ENCODE measurements around the gene JADE2.

Gene JADE2

DNA sequence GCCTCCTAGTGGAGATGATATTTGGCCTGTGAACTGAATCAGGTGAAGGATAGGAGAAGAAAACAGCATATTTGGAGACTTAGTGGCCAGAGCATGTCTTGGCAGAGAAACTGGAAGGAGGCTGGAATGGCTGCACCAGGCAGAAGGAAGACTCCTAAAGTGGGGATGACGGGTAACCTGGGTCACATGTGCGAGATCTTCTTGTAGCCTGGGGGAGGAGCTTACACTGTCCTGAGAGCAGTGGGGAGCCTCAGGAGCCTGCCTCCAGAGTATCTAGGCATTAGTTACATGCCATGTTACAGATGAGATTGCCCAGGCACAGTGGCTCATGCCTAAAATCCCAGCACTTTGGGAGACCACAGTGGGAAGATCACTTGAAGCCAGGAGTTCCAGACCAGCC, 49.8 kb downstream of the JADE2 start:
- H3K4me2 ChIP-seq (ENCODE audit: low read length), result no peak overlapping the region
- H3K9me2 ChIP-seq (replicated peaks; ENCODE audit: control insufficient read depth, low read length), result no peaks in the 10 kb centered on the region
- no peaks in the 10 kb centered on the region for H3K4me1 ChIP-seq (ENCODE audit: control insufficient read depth, low read length)
- H3K27me3 ChIP-seq (ENCODE audit: control insufficient read depth, low read length), result no peaks in the 10 kb centered on the region
- H3K27ac ChIP-seq (ENCODE audit: low read depth, low read length), result no peak overlapping the region
- no peaks in the 10 kb centered on the region for H3K9me3 ChIP-seq (ENCODE audit: control insufficient read depth, insufficient read depth, low read length)
- H4K20me1 ChIP-seq (ENCODE audit: control insufficient read depth, insufficient read depth, low read depth, low read length), result no peaks in the 10 kb centered on the region
- no peaks in the 10 kb centered on the region for H3F3A ChIP-seq (ENCODE audit: control insufficient read depth, insufficient read depth)
- no peak for TF ChIP-seq EZH2phosphoT487 (IDR thresholded peaks at IDR 0.05; ENCODE audit: borderline replicate concordance, low read length)
- TF ChIP-seq, protein P1, sequence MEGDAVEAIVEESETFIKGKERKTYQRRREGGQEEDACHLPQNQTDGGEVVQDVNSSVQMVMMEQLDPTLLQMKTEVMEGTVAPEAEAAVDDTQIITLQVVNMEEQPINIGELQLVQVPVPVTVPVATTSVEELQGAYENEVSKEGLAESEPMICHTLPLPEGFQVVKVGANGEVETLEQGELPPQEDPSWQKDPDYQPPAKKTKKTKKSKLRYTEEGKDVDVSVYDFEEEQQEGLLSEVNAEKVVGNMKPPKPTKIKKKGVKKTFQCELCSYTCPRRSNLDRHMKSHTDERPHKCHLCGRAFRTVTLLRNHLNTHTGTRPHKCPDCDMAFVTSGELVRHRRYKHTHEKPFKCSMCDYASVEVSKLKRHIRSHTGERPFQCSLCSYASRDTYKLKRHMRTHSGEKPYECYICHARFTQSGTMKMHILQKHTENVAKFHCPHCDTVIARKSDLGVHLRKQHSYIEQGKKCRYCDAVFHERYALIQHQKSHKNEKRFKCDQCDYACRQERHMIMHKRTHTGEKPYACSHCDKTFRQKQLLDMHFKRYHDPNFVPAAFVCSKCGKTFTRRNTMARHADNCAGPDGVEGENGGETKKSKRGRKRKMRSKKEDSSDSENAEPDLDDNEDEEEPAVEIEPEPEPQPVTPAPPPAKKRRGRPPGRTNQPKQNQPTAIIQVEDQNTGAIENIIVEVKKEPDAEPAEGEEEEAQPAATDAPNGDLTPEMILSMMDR (IDR thresholded peaks at IDR 0.05; ENCODE audit: low read depth, low read length, poor library complexity, severe bottlenecking), result no peak
- no peaks in the 10 kb centered on the region for H3K79me2 ChIP-seq (ENCODE audit: control insufficient read depth, low read length)
- peaks cover 58% of the 10 kb centered on the region for H3K36me3 ChIP-seq (ENCODE audit: control insufficient read depth, low read length)
- H3K4me3 ChIP-seq (ENCODE audit: low read length), result no peak overlapping the region

DNA sequence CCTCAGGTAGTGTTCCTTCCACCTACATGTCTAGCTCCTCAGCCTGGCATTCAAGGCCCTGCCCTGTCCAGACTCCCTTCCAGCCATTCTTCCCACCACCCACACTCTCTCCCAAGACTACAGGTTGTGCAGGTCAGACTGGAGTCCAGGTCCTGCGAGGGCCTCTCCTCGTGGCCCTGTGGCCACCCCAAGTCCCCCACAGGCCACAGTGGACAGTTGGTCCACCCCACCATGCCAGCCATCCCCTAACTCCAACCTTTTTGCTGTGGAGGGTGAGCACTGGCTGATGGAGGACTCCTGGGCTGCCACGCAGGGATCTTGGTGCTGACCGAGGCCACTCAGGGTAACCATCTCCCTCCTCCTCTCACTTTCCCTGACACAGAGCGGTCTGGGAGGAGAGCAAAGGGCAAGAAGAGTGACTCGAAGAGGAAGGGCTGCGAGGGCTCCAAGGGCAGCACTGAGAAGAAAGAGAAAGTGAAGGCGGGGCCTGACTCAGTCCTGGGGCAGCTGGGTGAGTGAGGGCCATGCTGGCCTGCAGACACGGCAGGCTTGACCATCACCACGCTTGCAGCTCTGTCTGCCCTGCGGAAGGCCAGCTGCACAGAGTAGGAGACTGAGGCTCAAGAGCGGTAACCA, 51.0 kb downstream of the JADE2 start:
- Histone ChIP-seq H3K79me2 (ENCODE audit: control insufficient read depth, low read length) (no peaks in the 10 kb centered on the region), H3K9me2 (replicated peaks; ENCODE audit: control insufficient read depth, low read length) (no peaks in the 10 kb centered on the region), H3K4me1 (ENCODE audit: control insufficient read depth, low read length) (no peaks in the 10 kb centered on the region), H3F3A (ENCODE audit: control insufficient read depth, insufficient read depth) (no peaks in the 10 kb centered on the region), H3K27me3 (ENCODE audit: control insufficient read depth, low read length) (no peaks in the 10 kb centered on the region), H3K9me3 (ENCODE audit: control insufficient read depth, insufficient read depth, low read length) (no peaks in the 10 kb centered on the region), H3K4me2 (ENCODE audit: low read length) (no peak overlapping the region), H3K36me3 (ENCODE audit: control insufficient read depth, low read length) (peaks cover 56% of the 10 kb centered on the region), H3K4me3 (ENCODE audit: low read length) (no peak overlapping the region), H4K20me1 (ENCODE audit: control insufficient read depth, insufficient read depth, low read depth, low read length) (no peaks in the 10 kb centered on the region), H3K27ac (ENCODE audit: low read depth, low read length) (no peak overlapping the region)
- TF ChIP-seq EZH2phosphoT487 (IDR thresholded peaks at IDR 0.05; ENCODE audit: borderline replicate concordance, low read length), result no peak
- TF ChIP-seq, protein P1 (IDR thresholded peaks at IDR 0.05; ENCODE audit: low read depth, low read length, poor library complexity, severe bottlenecking), result no peak

DNA sequence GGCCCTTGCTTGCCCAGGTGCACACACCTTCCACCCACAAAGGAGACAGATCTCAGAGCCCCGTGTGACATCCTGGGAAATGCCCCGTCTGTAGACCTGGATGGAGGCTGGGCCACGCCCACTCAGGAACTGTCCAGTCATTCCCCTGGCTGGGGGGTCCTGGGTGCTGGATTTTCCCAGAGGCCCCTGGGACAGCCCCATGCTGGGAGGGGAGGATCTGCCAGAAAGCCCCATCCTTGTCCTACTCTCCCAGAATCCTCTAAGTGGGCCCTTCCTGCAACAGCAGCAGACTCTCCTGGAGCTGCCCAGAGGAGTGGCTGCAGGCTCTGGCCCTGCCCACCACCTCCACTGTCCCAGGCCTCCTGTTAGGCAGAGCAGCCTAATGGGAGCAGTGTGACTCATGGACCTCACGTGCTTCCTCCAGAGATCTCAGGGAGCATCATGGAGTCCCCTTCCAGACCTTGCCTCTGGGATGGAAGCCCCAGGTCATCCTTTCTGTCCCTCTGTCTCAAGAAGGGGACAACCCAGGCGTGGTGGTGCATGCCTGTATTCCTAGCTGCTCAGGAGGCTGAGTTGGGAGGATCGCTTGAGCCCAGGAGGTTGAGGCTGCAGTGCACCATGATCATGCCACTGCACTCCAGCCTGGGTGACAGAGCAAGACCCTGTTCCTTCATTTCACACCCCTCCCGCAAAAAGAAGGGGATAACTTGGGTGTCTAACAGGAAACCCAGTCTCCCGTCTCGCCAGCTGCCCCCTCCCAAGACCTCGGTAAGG, 51.7 kb downstream of the JADE2 start:
- no peaks in the 10 kb centered on the region for H4K20me1 ChIP-seq (ENCODE audit: control insufficient read depth, insufficient read depth, low read depth, low read length)
- H3K36me3 ChIP-seq (ENCODE audit: control insufficient read depth, low read length), result peaks cover 54% of the 10 kb centered on the region
- no peak overlapping the region for H3K27ac ChIP-seq (ENCODE audit: low read depth, low read length)
- no peaks in the 10 kb centered on the region for H3K9me2 ChIP-seq (replicated peaks; ENCODE audit: control insufficient read depth, low read length)
- no peak overlapping the region for H3K4me3 ChIP-seq (ENCODE audit: low read length)
- H3K27me3 ChIP-seq (ENCODE audit: control insufficient read depth, low read length), result no peaks in the 10 kb centered on the region
- no peaks in the 10 kb centered on the region for H3K9me3 ChIP-seq (ENCODE audit: control insufficient read depth, insufficient read depth, low read length)
- no peaks in the 10 kb centered on the region for H3F3A ChIP-seq (ENCODE audit: control insufficient read depth, insufficient read depth)
- no peak overlapping the region for H3K4me2 ChIP-seq (ENCODE audit: low read length)
- TF ChIP-seq, protein P1 (IDR thresholded peaks at IDR 0.05; ENCODE audit: low read depth, low read length, poor library complexity, severe bottlenecking), result no peak
- TF ChIP-seq EZH2phosphoT487 (IDR thresholded peaks at IDR 0.05; ENCODE audit: borderline replicate concordance, low read length), result no peak
- no peaks in the 10 kb centered on the region for H3K4me1 ChIP-seq (ENCODE audit: control insufficient read depth, low read length)
- H3K79me2 ChIP-seq (ENCODE audit: control insufficient read depth, low read length), result no peaks in the 10 kb centered on the region

Measured in DOHH2 (cell line).